ENCODE results near the gene CPAMD8. TPM values are rescaled to one million over a fixed set of nuclear protein-coding genes. Genes with fewer than 3 reads are reported as not detected.

Gene CPAMD8
- total and polyA plus RNA-seq, 9 of the 15 experiments (the other 6 are each of a cell fraction or from before 2014, with no cell fraction given), result 0.20 to 2.1 (median 1.3) TPM

DNA sequence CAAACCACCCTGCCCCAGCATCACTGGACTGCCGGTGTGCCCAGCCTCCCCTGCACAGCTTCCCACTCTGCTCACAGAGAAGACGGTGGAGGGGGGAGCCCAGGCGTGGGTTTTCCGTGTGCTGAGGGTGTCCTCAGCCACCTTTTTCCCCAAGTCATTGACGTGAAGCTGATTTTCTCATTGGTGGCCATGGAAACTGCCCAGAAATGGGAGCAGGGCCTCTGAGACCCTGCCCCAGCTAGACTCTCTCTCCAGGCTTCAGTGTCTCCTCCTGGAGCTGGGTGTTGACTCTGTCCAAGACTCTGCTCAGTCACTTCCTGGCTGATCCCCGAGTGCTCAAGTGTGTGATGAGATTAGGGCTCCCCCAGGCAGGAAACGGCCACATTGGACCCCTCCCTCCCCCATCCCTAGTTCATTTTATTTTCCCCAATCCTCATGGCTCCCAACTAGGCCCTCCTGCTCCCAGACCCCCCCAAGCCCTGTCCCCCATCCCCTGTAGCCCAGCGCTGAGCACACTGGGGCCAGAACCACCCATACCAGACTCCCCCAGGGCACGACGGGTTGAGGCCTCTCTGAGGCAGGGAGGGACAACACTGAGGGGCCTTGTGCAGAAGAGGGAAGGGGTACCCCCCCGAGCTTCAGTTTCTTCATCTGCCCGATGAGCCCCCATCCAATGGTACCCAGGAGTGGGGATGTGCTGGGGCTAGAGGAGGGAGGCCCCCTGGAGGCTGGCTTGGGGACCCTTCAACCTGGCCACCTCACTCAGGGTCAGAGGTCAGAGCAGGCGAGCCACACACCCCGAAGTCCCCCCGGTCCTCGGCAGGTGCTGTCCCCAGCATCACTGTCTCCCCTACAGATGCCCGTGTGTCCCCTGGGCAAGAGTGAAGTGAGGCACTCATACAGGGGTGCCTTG, 139.0 kb downstream of the CPAMD8 start (continued):
- TF ChIP-seq, protein P1, sequence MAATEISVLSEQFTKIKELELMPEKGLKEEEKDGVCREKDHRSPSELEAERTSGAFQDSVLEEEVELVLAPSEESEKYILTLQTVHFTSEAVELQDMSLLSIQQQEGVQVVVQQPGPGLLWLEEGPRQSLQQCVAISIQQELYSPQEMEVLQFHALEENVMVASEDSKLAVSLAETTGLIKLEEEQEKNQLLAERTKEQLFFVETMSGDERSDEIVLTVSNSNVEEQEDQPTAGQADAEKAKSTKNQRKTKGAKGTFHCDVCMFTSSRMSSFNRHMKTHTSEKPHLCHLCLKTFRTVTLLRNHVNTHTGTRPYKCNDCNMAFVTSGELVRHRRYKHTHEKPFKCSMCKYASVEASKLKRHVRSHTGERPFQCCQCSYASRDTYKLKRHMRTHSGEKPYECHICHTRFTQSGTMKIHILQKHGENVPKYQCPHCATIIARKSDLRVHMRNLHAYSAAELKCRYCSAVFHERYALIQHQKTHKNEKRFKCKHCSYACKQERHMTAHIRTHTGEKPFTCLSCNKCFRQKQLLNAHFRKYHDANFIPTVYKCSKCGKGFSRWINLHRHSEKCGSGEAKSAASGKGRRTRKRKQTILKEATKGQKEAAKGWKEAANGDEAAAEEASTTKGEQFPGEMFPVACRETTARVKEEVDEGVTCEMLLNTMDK (IDR thresholded peaks at IDR 0.05; ENCODE audit: borderline replicate concordance, insufficient read depth, low read depth, low read length, poor library complexity, severe bottlenecking), result peak; percentile 58
- peak; percentile 77 for TF ChIP-seq TBP (optimal IDR thresholded peaks at IDR 0.05; ENCODE audit: low read depth, low read length)
- TF ChIP-seq ZNF274 (IDR thresholded peaks at IDR 0.05; ENCODE audit: borderline replicate concordance, low read depth, low read length), result no peak
- TF ChIP-seq TAF7 (tag; IDR thresholded peaks at IDR 0.05), result no peak
- TF ChIP-seq EZH2 (IDR thresholded peaks at IDR 0.05; ENCODE audit: borderline replicate concordance, low read depth, low read length), result no peak
- TF ChIP-seq, protein P2, sequence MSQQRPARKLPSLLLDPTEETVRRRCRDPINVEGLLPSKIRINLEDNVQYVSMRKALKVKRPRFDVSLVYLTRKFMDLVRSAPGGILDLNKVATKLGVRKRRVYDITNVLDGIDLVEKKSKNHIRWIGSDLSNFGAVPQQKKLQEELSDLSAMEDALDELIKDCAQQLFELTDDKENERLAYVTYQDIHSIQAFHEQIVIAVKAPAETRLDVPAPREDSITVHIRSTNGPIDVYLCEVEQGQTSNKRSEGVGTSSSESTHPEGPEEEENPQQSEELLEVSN (IDR thresholded peaks at IDR 0.05; ENCODE audit: borderline replicate concordance in 1 of 2, extremely low read depth in 1 of 2, insufficient read depth in 1 of 2, insufficient read length in 1 of 2, low read depth in 1 of 2, low read length in 1 of 2, poor library complexity in 1 of 2, severe bottlenecking in 1 of 2), result no peak
- TF ChIP-seq, protein P3, sequence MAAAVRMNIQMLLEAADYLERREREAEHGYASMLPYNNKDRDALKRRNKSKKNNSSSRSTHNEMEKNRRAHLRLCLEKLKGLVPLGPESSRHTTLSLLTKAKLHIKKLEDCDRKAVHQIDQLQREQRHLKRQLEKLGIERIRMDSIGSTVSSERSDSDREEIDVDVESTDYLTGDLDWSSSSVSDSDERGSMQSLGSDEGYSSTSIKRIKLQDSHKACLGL (CRISPR knock-in tag; IDR thresholded peaks at IDR 0.05; ENCODE audit: borderline replicate concordance, poor library complexity, severe bottlenecking), result no peak
